PC-9 (cell line): Measurements from ENCODE around the gene FOXG1. TPM values are rescaled to one million over a fixed set of nuclear protein-coding genes. Genes with fewer than 3 reads are reported as not detected.

ENCODE experiments used
- BruUV-seq: library from RNA; stranded (reverse); fragments of 400-500 nt; replicated peaks from 2 replicates; lab custom pipeline; 2021; lab: Mats Ljungman, UMichigan
- CTCF ChIA-PET: fragments of 300-600 bp; sonication (Branson Sonifier 250); formaldehyde crosslinking; loops from one replicate; lab custom pipeline; 2022; ENCODE audit warnings: antibody characterized with exemption; lab: Charles Lee
- POLR2A ChIA-PET: fragments of 300-600 bp; sonication (Branson Sonifier 250); formaldehyde crosslinking; loops from one replicate; lab custom pipeline; 2022; ENCODE audit warnings: antibody characterized with exemption; ENCODE audit not compliant: unreplicated experiment; lab: Charles Lee
- DNase-seq, 2 experiments: peaks; one replicate each; pipeline versions ENCODE4 v3.0.0 to v3.0.0-alpha.2; 2015 to 2022; ENCODE audit warnings: mixed read lengths in 1 of 2
- H2AFZ ChIP-seq: fragments of 200-600 bp; sonication (generic); 2 replicates; pipeline ENCODE4 v1.8.1; 2017; ENCODE audit warnings: antibody characterized with exemption
- H3F3A ChIP-seq: fragments of 200-600 bp; sonication (generic); 2 replicates; pipeline ENCODE4 v1.8.1; 2017; ENCODE audit warnings: antibody characterized with exemption, mild to moderate bottlenecking, low read depth; ENCODE audit not compliant: insufficient read depth
- H3K27ac ChIP-seq: fragments of 200-600 bp; sonication (generic); 2 replicates; pipeline ENCODE4 v1.6.1; 2016; ENCODE audit warnings: mixed run types
- H3K27me3 ChIP-seq: fragments of 200-600 bp; sonication (generic); 2 replicates; pipeline ENCODE4 v1.6.1; 2016; ENCODE audit warnings: low read depth, mixed run types; ENCODE audit not compliant: insufficient read depth
- H3K36me3 ChIP-seq: fragments of 200-600 bp; sonication (generic); 2 replicates; pipeline ENCODE4 v1.6.1; 2016; ENCODE audit warnings: low read depth, mixed run types
- H3K4me1 ChIP-seq: fragments of 200-600 bp; sonication (generic); replicated peaks from 2 replicates; pipeline ENCODE4 v1.6.1; 2016; ENCODE audit warnings: mixed run types; ENCODE audit not compliant: insufficient read depth
- H3K4me2 ChIP-seq: fragments of 200-600 bp; sonication (generic); 2 replicates; pipeline ENCODE4 v1.6.1; 2017; ENCODE audit warnings: mixed run types
- H3K4me3 ChIP-seq: fragments of 200-600 bp; sonication (generic); 2 replicates; pipeline ENCODE4 v1.6.1; 2016; ENCODE audit warnings: mixed run types
- H3K79me2 ChIP-seq: fragments of 200-600 bp; sonication (generic); 2 replicates; pipeline ENCODE4 v1.6.1; 2017; ENCODE audit warnings: low read depth, mixed run types
- H3K9me2 ChIP-seq: fragments of 200-600 bp; sonication (generic); 2 replicates; pipeline ENCODE4 v1.8.1; 2017; ENCODE audit warnings: mild to moderate bottlenecking; ENCODE audit not compliant: insufficient read depth
- H3K9me3 ChIP-seq: fragments of 200-600 bp; sonication (generic); 2 replicates; pipeline ENCODE4 v1.8.1; 2016; ENCODE audit warnings: low read depth; ENCODE audit not compliant: insufficient read depth
- H4K20me1 ChIP-seq: fragments of 200-600 bp; sonication (generic); 2 replicates; pipeline ENCODE4 v1.8.1; 2017; ENCODE audit not compliant: insufficient read depth
- EZH2 ChIP-seq: fragments of 200-600 bp; sonication (generic); IDR thresholded peaks from 2 replicates; pipeline ENCODE4 v1.8.0; 2017; ENCODE audit warnings: antibody characterized with exemption, low read depth
- intact Hi-C: fragments of 100-400 bp; cut with micrococcal nuclease; formaldehyde crosslinking; loops from one replicate; pipeline ENCODE4 v1.10.0; 2022; ENCODE audit not compliant: unreplicated experiment
- total RNA-seq: library from RNA; stranded (reverse); gene quantifications from 2 replicates; pipeline ENCODE4 v1.2.3, GENCODE V29; 2021
- TF ChIP-seq, protein P1 (sequence below): fragments of 200-600 bp; sonication (generic); conservative IDR thresholded peaks from 2 replicates; pipeline ENCODE4 v1.6.1; 2017; ENCODE audit warnings: mixed run types, antibody characterized with exemption, mild to moderate bottlenecking, moderate library complexity

The FOXG1 gene
- total RNA-seq, 1 experiment from 2014 or later: not detected

GRCh38 chr14:28758885-28759652 is 7.5 kb upstream of the FOXG1 start:
- no peak for TF ChIP-seq EZH2
- TF ChIP-seq, protein P1, sequence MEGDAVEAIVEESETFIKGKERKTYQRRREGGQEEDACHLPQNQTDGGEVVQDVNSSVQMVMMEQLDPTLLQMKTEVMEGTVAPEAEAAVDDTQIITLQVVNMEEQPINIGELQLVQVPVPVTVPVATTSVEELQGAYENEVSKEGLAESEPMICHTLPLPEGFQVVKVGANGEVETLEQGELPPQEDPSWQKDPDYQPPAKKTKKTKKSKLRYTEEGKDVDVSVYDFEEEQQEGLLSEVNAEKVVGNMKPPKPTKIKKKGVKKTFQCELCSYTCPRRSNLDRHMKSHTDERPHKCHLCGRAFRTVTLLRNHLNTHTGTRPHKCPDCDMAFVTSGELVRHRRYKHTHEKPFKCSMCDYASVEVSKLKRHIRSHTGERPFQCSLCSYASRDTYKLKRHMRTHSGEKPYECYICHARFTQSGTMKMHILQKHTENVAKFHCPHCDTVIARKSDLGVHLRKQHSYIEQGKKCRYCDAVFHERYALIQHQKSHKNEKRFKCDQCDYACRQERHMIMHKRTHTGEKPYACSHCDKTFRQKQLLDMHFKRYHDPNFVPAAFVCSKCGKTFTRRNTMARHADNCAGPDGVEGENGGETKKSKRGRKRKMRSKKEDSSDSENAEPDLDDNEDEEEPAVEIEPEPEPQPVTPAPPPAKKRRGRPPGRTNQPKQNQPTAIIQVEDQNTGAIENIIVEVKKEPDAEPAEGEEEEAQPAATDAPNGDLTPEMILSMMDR: no peak
- ChIA-PET POLR2A (no interaction called here), CTCF (no interaction called here)
- H3F3A ChIP-seq: no peaks in the 10 kb centered on the region
- no peaks in the 10 kb centered on the region for H3K9me3 ChIP-seq
- BruUV-seq: no TSS peak
- H4K20me1 ChIP-seq: no peaks in the 10 kb centered on the region
- no peaks in the 10 kb centered on the region for H3K27me3 ChIP-seq
- no peak overlapping the region for H3K4me2 ChIP-seq
- DNase-seq: no peak
- H3K4me3 ChIP-seq: no peak overlapping the region
- H3K79me2 ChIP-seq: no peaks in the 10 kb centered on the region
- no peak overlapping the region for H3K27ac ChIP-seq
- H3K9me2 ChIP-seq: no peaks in the 10 kb centered on the region
- no peak overlapping the region for H2AFZ ChIP-seq
- H3K36me3 ChIP-seq: no peaks in the 10 kb centered on the region
- intact Hi-C loops: loop anchor here (5.0 kb wide), 2 partner anchors 463 to 1248 kb away; no protein-coding TSS in a partner anchor
- H3K4me1 ChIP-seq: no peaks in the 10 kb centered on the region

DNA sequence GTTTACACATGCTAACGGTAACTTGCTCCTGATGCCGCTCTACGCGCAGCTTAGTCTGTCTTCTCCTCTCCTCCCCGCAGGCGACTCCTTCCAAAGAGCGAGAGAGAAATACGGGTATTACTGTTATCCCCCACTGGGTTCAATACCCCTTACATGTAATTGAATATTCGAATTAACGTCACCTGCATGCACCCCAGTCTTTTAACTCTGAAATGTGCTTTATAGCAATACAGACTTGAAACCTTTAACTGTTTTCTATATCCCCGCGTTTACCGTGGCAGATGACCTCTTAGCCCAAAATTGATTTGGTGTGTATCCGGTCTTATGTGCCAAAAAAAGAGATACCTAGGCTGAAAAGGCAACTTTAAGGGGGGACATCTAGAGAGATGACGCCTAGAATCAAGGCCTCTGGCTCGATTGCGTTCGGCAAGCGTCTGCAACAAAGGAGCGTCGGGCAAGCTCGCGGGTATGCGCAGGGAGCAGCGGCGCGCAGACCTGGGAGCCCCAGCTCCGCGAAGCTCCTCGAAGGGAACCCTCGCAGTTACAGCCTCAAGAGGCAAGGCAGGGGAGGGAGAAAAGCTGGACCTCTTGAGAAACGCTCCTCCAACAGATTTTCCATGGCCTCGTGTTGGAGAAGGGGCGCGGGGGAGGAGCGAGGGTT is 6.8 kb upstream of the FOXG1 start:
- TF ChIP-seq EZH2: no peak

DNA sequence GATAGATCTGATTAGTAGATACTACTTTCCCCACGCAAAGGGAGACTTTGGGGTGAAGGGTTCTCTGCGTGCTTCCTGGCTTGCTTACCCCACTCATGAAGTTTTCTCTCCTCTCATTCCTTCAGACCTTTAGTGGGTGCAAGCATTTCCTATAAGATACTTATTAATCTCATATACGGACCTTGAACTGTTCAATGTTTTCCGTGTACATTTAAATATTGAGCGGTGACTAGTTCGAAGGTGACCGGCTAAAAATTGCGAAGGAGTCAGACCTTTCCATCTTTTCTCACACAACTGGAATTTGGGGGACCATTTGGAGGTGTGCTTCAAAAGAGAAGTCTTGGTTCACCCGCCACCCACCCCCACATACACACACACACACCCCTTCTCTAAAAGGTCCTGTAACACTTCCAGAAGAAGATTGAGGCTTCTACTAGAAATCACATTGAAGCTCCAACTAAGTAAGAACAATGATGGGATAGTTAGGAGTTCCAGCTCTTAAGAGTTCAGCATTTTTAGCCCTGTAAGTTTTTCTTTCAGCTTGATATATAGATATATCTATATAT is 6.1 kb upstream of the FOXG1 start:
- Histone ChIP-seq H3K9me2 (no peaks in the 10 kb centered on the region), H3K4me1 (no peaks in the 10 kb centered on the region), H2AFZ (no peak overlapping the region), H3K4me3 (no peak overlapping the region), H3K79me2 (no peaks in the 10 kb centered on the region), H3F3A (no peaks in the 10 kb centered on the region), H3K27me3 (no peaks in the 10 kb centered on the region), H3K9me3 (no peaks in the 10 kb centered on the region), H3K4me2 (no peak overlapping the region), H3K27ac (no peak overlapping the region), H4K20me1 (no peaks in the 10 kb centered on the region), H3K36me3 (no peaks in the 10 kb centered on the region)
- no TSS peak for BruUV-seq
- ChIA-PET POLR2A (no interaction called here), CTCF (no interaction called here)
- DNase-seq: no peak
- TF ChIP-seq, protein P1: no peak
- no peak for TF ChIP-seq EZH2
- intact Hi-C loops: no loop called here

More for the DNA sequence above, 6.8 kb upstream of the FOXG1 start:
- Histone ChIP-seq H3K4me1 (no peaks in the 10 kb centered on the region), H3K4me3 (no peak overlapping the region), H3K79me2 (no peaks in the 10 kb centered on the region), H2AFZ (no peak overlapping the region), H3K9me3 (no peaks in the 10 kb centered on the region), H3K27ac (no peak overlapping the region), H4K20me1 (no peaks in the 10 kb centered on the region), H3K36me3 (no peaks in the 10 kb centered on the region), H3K4me2 (no peak overlapping the region), H3K9me2 (no peaks in the 10 kb centered on the region), H3K27me3 (no peaks in the 10 kb centered on the region), H3F3A (no peaks in the 10 kb centered on the region)
- ChIA-PET POLR2A (no interaction called here), CTCF (no interaction called here)
- BruUV-seq: no TSS peak
- intact Hi-C loops: loop anchor here (5.0 kb wide), 2 partner anchors 463 to 1248 kb away; no protein-coding TSS in a partner anchor
- no peak for DNase-seq
